Astrocyte (in vitro differentiated cells and primary cell): ENCODE results near the gene FGD6. TPM values are rescaled to one million over a fixed set of nuclear protein-coding genes. Genes with fewer than 3 reads are reported as not detected.

Experiments used
- DNase-seq: peaks from one replicate; pipeline ENCODE4 v3.0.0-alpha.2; 2010; ENCODE audit warnings: low read depth
- FAIRE-seq: peaks from 2 replicates; lab custom pipeline; 2011; peaks lifted over from hg19 to GRCh38; lab: Jason Lieb, UNC
- H2AFZ ChIP-seq: 2 replicates; pipeline ENCODE4 v1.6.0; 2012; ENCODE audit warnings: low read depth, low read length, inconsistent platforms
- H3K27ac ChIP-seq: 2 replicates; pipeline ENCODE4 v1.5.1; 2011; ENCODE audit warnings: low read depth, low read length, inconsistent platforms
- H3K27me3 ChIP-seq: 2 replicates; pipeline ENCODE4 v1.6.0; 2011; ENCODE audit warnings: low read length, inconsistent platforms; ENCODE audit not compliant: insufficient read depth
- H3K36me3 ChIP-seq: 2 replicates; pipeline ENCODE4 v1.5.1; 2011; ENCODE audit warnings: low read length, inconsistent platforms; ENCODE audit not compliant: insufficient read depth
- H3K4me1 ChIP-seq: 2 replicates; pipeline ENCODE4 v1.5.1; 2011; ENCODE audit warnings: low read length, inconsistent platforms; ENCODE audit not compliant: insufficient read depth
- H3K4me2 ChIP-seq: 2 replicates; pipeline ENCODE4 v1.6.0; 2012; ENCODE audit warnings: low read length, inconsistent platforms
- H3K4me3 ChIP-seq: 2 replicates; pipeline ENCODE4 v1.5.1; 2011; ENCODE audit warnings: low read depth, mild to moderate bottlenecking, low read length, inconsistent platforms; ENCODE audit not compliant: insufficient read depth
- H3K79me2 ChIP-seq: 2 replicates; pipeline ENCODE4 v1.6.0; 2012; ENCODE audit warnings: mild to moderate bottlenecking, low read length, inconsistent platforms; ENCODE audit not compliant: insufficient read depth
- H3K9ac ChIP-seq: 2 replicates; pipeline ENCODE4 v1.6.0; 2012; ENCODE audit warnings: mild to moderate bottlenecking, low read length, inconsistent platforms
- H3K9me3 ChIP-seq: 2 replicates; pipeline ENCODE4 v1.5.1; 2012; ENCODE audit warnings: low read depth, mild to moderate bottlenecking, low read length, inconsistent platforms; ENCODE audit not compliant: insufficient read depth
- H4K20me1 ChIP-seq: 2 replicates; pipeline ENCODE4 v1.6.0; 2012; ENCODE audit warnings: low read length, inconsistent platforms; ENCODE audit not compliant: insufficient read depth
- H3K27ac Mint-ChIP-seq: one replicate; pipeline ENCODE4 v1.8.0; 2021; ENCODE audit warnings: mild to moderate bottlenecking, mixed read lengths; ENCODE audit not compliant: unreplicated experiment
- H3K27me3 Mint-ChIP-seq: one replicate; pipeline ENCODE4 v1.8.0; 2021; ENCODE audit warnings: low read depth, mixed read lengths; ENCODE audit not compliant: unreplicated experiment
- H3K36me3 Mint-ChIP-seq: one replicate; pipeline ENCODE4 v1.8.0; 2021; ENCODE audit warnings: low read depth, mixed read lengths; ENCODE audit not compliant: unreplicated experiment
- H3K4me1 Mint-ChIP-seq: one replicate; pipeline ENCODE4 v1.8.0; 2021; ENCODE audit warnings: low read depth, mixed read lengths; ENCODE audit not compliant: unreplicated experiment
- H3K4me3 Mint-ChIP-seq: one replicate; pipeline ENCODE4 v1.8.0; 2021; ENCODE audit warnings: mild to moderate bottlenecking, moderate library complexity, mixed read lengths; ENCODE audit not compliant: unreplicated experiment
- H3K9me3 Mint-ChIP-seq: one replicate; pipeline ENCODE4 v1.8.0; 2021; ENCODE audit warnings: mild to moderate bottlenecking, mixed read lengths; ENCODE audit not compliant: unreplicated experiment
- CTCF ChIP-seq: IDR thresholded peaks from 2 replicates; pipeline ENCODE4 v1.5.1; 2011; ENCODE audit warnings: low read depth, mild to moderate bottlenecking, inconsistent platforms, low read length, moderate library complexity; ENCODE audit not compliant: insufficient read depth
- EZH2 ChIP-seq: IDR thresholded peaks from 2 replicates; pipeline ENCODE4 v1.6.1; 2012; ENCODE audit warnings: mild to moderate bottlenecking, low read length, inconsistent platforms; ENCODE audit not compliant: insufficient read depth
- total RNA-seq: library from RNA; stranded (reverse); gene quantifications from 2 replicates; pipeline ENCODE4 v1.2.1, GENCODE V29; 2021

The FGD6 gene
- total RNA-seq, 1 donor from 2014 or later: 26.5 TPM

GRCh38 chr12:95257541-95257940, 40.3 kb upstream of the FGD6 start:
- no peak overlapping the region for H3K4me3 ChIP-seq
- DNase-seq (no peak), FAIRE-seq (no peak)
- H3K4me2 ChIP-seq: no peak overlapping the region
- no peak for TF ChIP-seq EZH2
- no peak for TF ChIP-seq CTCF
- peaks cover 23% of the 10 kb centered on the region for H3K36me3 Mint-ChIP-seq
- H3K27me3 ChIP-seq: no peaks in the 10 kb centered on the region
- H3K9ac ChIP-seq: no peak overlapping the region
- H3K9me3 Mint-ChIP-seq: no peaks in the 10 kb centered on the region
- no peaks in the 10 kb centered on the region for H3K4me1 ChIP-seq
- no peaks in the 10 kb centered on the region for H3K27me3 Mint-ChIP-seq
- peak overlapping the region; percentile 75 for H3K27ac Mint-ChIP-seq
- H2AFZ ChIP-seq: no peak overlapping the region
- no peaks in the 10 kb centered on the region for H3K9me3 ChIP-seq
- H4K20me1 ChIP-seq: peaks cover 11% of the 10 kb centered on the region
- peaks cover 14% of the 10 kb centered on the region for H3K36me3 ChIP-seq
- H3K27ac ChIP-seq: no peak overlapping the region
- no peaks in the 10 kb centered on the region for H3K79me2 ChIP-seq
- no peak overlapping the region for H3K4me3 Mint-ChIP-seq
- peaks cover 19% of the 10 kb centered on the region for H3K4me1 Mint-ChIP-seq

- H3K36me3 ChIP-seq: peaks cover 19% of the 10 kb centered on the region
- peaks cover 28% of the 10 kb centered on the region for H4K20me1 ChIP-seq
- H3K36me3 Mint-ChIP-seq: peaks cover 18% of the 10 kb centered on the region
- H3K9me3 Mint-ChIP-seq: no peaks in the 10 kb centered on the region
- H3K4me3 Mint-ChIP-seq: no peak overlapping the region
- no peak overlapping the region for H3K27ac ChIP-seq
- H3K79me2 ChIP-seq: peaks cover 33% of the 10 kb centered on the region
- no peak overlapping the region for H3K4me3 ChIP-seq
- TF ChIP-seq EZH2: no peak
- no peak for TF ChIP-seq CTCF
- no peak overlapping the region for H3K4me2 ChIP-seq
- no peak for DNase-seq
- no peak overlapping the region for H3K9ac ChIP-seq
- H2AFZ ChIP-seq: no peak overlapping the region
- no peaks in the 10 kb centered on the region for H3K27me3 ChIP-seq
- H3K9me3 ChIP-seq: no peaks in the 10 kb centered on the region
- no peaks in the 10 kb centered on the region for H3K27me3 Mint-ChIP-seq
- H3K27ac Mint-ChIP-seq: no peak overlapping the region
- FAIRE-seq: no peak
- peaks cover 16% of the 10 kb centered on the region for H3K4me1 Mint-ChIP-seq
- H3K4me1 ChIP-seq: no peaks in the 10 kb centered on the region
These were observed 36.1 kb upstream of the FGD6 start for GRCh38 chr12:95253386-95253785.

GRCh38 chr12:95248604-95249360, 31.5 kb upstream of the FGD6 start:
- no peaks in the 10 kb centered on the region for H3K9me3 ChIP-seq
- H3K9me3 Mint-ChIP-seq: no peaks in the 10 kb centered on the region
- H3K4me2 ChIP-seq: no peak overlapping the region
- H3K79me2 ChIP-seq: peaks cover 60% of the 10 kb centered on the region
- no peak overlapping the region for H3K27ac Mint-ChIP-seq
- FAIRE-seq (no peak), DNase-seq (no peak)
- H3K27ac ChIP-seq: no peak overlapping the region
- H3K27me3 Mint-ChIP-seq: no peaks in the 10 kb centered on the region
- H2AFZ ChIP-seq: no peak overlapping the region
- H3K4me1 Mint-ChIP-seq: peaks cover 13% of the 10 kb centered on the region
- no peak for TF ChIP-seq CTCF
- no peak for TF ChIP-seq EZH2
- H3K4me1 ChIP-seq: peaks cover 3% of the 10 kb centered on the region
- H3K4me3 ChIP-seq: no peak overlapping the region
- H3K4me3 Mint-ChIP-seq: no peak overlapping the region
- H3K36me3 ChIP-seq: peaks cover 11% of the 10 kb centered on the region
- no peaks in the 10 kb centered on the region for H3K27me3 ChIP-seq
- no peak overlapping the region for H3K9ac ChIP-seq
- H3K36me3 Mint-ChIP-seq: peaks cover 4% of the 10 kb centered on the region
- peaks cover 66% of the 10 kb centered on the region for H4K20me1 ChIP-seq
